ENCODE data around the gene ABRACL.
"Not testable (repeated sequence)": the region's sequence is repeated elsewhere in the genome, so short reads cannot be mapped to it uniquely, and the experiment has no call there.

ABRACL gene

DNA sequence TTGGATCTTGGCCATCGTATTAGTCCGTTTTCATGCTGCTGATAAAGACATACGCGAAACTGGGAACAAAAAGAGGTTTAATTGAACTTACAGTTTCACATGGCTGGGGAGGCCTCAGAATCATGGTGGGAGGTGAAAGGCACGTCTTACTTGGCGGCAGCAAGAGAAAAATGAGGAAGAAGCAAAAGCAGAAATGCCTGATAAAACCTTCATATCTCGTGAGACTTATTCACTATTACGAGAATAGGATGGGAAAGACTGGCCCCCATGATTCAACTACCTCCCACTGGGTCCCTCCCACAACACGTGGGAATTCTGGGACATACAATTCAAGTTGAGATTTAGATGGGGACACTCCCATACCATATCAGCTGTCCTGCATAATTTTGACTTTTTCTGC is 20.4 kb upstream of the ABRACL start:
- no peak overlapping the region for H3K9ac ChIP-seq
- H3K4me2 ChIP-seq = no peak overlapping the region
- H3K4me1 ChIP-seq = peaks cover 14% of the 10 kb centered on the region
- no peak overlapping the region for H3K4me3 ChIP-seq
- H3K27me3 ChIP-seq = no peaks in the 10 kb centered on the region
- TF ChIP-seq Cebpa-rat (IDR thresholded peaks at IDR 0.05) = no peak
- no peaks in the 10 kb centered on the region for H4K20me1 ChIP-seq
- no peaks in the 10 kb centered on the region for H3K9me3 ChIP-seq
- no peak overlapping the region for H3K27ac ChIP-seq
- no peaks in the 10 kb centered on the region for H3K36me3 ChIP-seq

DNA sequence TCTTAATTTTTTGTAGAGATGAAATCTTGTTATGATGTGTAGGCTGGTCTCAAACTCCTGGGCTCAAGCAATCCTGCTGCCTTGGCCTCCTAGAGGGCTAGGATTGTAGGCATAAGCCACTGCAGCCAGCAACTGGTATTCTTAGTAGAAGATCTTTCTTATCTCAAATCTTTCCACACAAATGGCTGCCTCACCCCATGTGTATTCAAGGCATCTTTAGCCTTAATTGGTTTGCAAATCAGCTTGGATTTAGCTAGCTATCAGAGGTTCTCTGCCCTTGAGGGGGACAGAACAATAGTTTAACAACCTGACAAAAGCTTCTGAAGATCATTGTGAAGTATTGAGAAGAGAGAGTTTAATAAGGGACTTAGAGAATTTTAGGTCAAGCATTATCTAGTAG is 17.9 kb upstream of the ABRACL start:
- TF ChIP-seq Cebpa-rat (IDR thresholded peaks at IDR 0.05) = no peak
- H3K4me1 ChIP-seq = peaks cover 14% of the 10 kb centered on the region
- no peak overlapping the region for H3K4me2 ChIP-seq
- H3K9me3 ChIP-seq = no peaks in the 10 kb centered on the region
- H3K27ac ChIP-seq = no peak overlapping the region
- no peaks in the 10 kb centered on the region for H3K36me3 ChIP-seq
- H4K20me1 ChIP-seq = no peaks in the 10 kb centered on the region
- H3K9ac ChIP-seq = no peak overlapping the region
- H3K27me3 ChIP-seq = no peaks in the 10 kb centered on the region
- no peak overlapping the region for H3K4me3 ChIP-seq

DNA sequence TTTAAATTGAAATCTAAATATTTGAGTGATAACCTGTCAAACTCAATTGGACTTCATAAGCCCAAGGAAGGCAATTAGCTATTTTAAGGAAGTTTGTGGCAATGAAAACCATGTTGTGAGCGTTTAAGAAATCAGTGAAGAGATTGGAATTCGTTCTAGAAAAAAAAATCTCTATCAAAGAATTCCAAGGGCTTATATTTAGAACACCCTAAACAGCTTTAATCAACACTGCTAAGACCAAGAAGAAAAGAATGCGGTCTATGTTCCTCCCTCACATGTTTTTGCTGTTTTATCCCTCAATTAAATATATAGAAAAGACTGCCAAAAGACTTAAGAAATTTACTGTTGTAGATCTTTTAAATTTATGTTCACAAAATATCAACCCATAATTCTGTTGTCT is 16.6 kb upstream of the ABRACL start:
- H3K36me3 ChIP-seq = no peaks in the 10 kb centered on the region
- TF ChIP-seq Cebpa-rat (IDR thresholded peaks at IDR 0.05) = no peak
- no peak overlapping the region for H3K9ac ChIP-seq
- no peak overlapping the region for H3K27ac ChIP-seq
- H3K4me3 ChIP-seq = no peak overlapping the region
- no peak overlapping the region for H3K4me2 ChIP-seq
- H4K20me1 ChIP-seq = no peaks in the 10 kb centered on the region
- H3K4me1 ChIP-seq = peaks cover 6% of the 10 kb centered on the region
- H3K27me3 ChIP-seq = no peaks in the 10 kb centered on the region
- no peaks in the 10 kb centered on the region for H3K9me3 ChIP-seq

DNA sequence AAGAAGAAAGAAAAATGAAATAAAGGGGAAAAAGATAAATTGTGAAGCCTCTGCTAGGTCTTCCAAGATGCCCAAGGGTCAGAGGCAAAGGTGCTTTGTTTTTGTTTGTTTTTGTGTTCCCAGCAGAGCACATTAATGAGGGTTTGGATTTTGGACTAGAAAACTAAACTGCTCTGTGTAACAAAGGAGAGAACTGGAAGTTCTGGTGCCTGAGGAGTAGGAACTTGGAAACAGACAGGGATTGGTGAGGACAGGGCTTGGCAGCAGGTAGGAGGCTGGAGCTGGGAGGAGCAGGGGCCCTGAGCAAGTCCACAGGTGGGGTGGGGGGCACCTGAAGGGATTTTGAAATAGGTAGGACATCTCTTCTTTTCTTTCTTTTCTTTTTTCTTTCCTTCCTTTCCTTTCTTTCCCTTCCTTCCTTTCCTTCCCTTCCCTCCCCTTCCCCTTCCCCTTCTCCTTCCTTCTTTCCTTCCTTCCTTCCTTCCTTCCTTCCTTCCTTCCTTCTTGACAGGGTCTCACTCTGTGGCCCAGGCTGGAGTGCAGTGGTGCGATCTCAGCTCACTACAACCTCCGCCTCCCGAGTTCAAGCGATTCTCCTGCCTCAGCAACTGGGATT is 15.3 kb upstream of the ABRACL start:
- H3K27ac ChIP-seq = no peak overlapping the region
- H3K4me3 ChIP-seq = no peak overlapping the region
- H3K27me3 ChIP-seq = no peaks in the 10 kb centered on the region
- no peaks in the 10 kb centered on the region for H3K4me1 ChIP-seq
- no peaks in the 10 kb centered on the region for H4K20me1 ChIP-seq
- H3K9me3 ChIP-seq = no peaks in the 10 kb centered on the region
- H3K36me3 ChIP-seq = no peaks in the 10 kb centered on the region
- H3K9ac ChIP-seq = no peak overlapping the region
- H3K4me2 ChIP-seq = no peak overlapping the region
- no peak for TF ChIP-seq Cebpa-rat (IDR thresholded peaks at IDR 0.05)

DNA sequence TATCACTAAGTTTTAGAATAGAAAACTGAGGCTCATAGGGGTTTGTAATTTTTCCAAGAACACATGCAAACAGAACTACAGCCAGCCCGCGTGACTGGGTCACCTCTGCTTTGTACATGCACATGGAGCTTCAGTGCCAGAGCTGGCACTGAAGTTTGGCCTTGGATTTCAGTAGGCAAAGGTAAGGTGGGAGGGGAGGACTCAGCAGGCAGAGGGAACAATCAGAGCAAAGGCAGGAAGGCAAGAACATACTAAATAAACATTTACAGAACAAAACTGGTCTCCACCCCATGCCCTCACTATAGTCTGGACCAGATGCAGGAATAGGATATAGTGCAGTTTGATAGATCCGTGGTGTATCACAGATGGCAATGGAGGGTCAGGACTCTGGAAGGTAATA is 13.6 kb upstream of the ABRACL start:
- no peaks in the 10 kb centered on the region for H3K27me3 ChIP-seq
- H3K9me3 ChIP-seq = no peaks in the 10 kb centered on the region
- H3K36me3 ChIP-seq = no peaks in the 10 kb centered on the region
- H3K4me1 ChIP-seq = no peaks in the 10 kb centered on the region
- H3K4me3 ChIP-seq = no peak overlapping the region
- no peaks in the 10 kb centered on the region for H4K20me1 ChIP-seq
- no peak for TF ChIP-seq Cebpa-rat (IDR thresholded peaks at IDR 0.05)
- H3K27ac ChIP-seq = no peak overlapping the region
- no peak overlapping the region for H3K4me2 ChIP-seq
- H3K9ac ChIP-seq = no peak overlapping the region

DNA sequence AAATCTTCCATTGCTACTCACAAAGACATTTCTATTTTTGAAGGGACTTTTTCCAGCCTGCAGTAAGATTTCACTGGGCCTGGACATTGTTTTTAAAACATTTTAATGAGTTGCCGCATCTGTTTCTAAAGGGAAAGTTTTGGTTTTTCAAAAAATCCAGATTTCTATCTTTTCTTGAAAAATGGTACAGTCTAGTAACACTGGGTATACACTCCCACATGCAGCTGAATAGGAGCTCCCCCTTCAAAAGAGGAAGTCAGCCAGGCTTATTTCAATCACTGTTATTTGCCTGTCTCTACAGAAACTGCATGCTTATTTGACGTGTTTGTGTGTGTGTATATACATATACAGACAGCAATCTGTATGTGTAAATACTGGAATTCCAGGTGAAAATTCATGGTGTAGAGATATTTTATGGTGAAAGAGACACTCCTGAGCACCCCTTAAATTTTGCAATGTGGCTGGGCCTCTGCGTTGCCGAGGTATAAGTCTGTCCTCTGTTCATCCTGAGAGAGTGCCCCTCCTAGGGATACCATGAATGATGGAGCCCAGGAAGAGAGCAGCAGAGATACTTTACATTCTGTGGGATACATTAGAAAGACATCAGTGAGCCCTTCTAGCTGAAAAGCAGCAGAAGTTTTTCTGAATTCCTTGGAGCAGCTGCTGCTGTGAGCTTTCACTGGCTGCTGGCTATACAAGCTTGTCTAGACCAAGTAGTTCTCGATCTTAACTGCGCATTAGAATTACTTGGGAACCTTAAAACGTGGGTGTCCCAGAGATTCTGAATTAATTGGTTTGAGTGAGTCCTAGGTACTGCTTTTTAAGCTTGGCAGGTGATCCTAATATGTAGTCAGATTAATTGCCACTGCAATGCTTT is 12.0 kb upstream of the ABRACL start:
- Histone ChIP-seq H3K9me3 (no peaks in the 10 kb centered on the region), H3K27me3 (no peaks in the 10 kb centered on the region), H3K27ac (no peak overlapping the region), H3K4me2 (no peak overlapping the region), H3K36me3 (no peaks in the 10 kb centered on the region), H4K20me1 (no peaks in the 10 kb centered on the region), H3K4me3 (no peak overlapping the region), H3K9ac (no peak overlapping the region), H3K4me1 (no peaks in the 10 kb centered on the region)
- TF ChIP-seq Cebpa-rat (IDR thresholded peaks at IDR 0.05) = no peak

DNA sequence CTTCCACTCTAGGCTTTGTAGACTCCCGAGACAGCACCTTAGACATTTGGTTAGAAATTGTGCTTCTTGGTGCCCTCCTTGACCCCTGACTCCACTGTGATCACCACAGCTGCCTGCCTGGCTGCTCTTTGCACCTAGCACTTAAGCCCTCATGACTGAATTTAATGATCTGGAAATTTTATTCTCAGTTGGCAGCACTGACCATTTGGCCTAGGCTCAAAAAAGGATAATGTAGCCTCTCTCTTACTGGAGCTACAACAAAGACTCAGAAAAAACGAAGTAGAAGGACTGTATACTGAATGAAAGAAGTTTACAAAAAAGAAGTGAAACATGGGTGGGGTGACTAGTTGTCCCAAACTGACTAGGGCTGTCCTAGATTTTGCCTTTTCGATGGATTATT is 11.3 kb upstream of the ABRACL start:
- no peaks in the 10 kb centered on the region for H4K20me1 ChIP-seq
- H3K4me1 ChIP-seq = no peaks in the 10 kb centered on the region
- H3K27ac ChIP-seq = no peak overlapping the region
- H3K4me3 ChIP-seq = no peak overlapping the region
- H3K27me3 ChIP-seq = no peaks in the 10 kb centered on the region
- no peaks in the 10 kb centered on the region for H3K9me3 ChIP-seq
- no peak overlapping the region for H3K4me2 ChIP-seq
- no peaks in the 10 kb centered on the region for H3K36me3 ChIP-seq
- no peak overlapping the region for H3K9ac ChIP-seq
- TF ChIP-seq Cebpa-rat (IDR thresholded peaks at IDR 0.05) = no peak

DNA sequence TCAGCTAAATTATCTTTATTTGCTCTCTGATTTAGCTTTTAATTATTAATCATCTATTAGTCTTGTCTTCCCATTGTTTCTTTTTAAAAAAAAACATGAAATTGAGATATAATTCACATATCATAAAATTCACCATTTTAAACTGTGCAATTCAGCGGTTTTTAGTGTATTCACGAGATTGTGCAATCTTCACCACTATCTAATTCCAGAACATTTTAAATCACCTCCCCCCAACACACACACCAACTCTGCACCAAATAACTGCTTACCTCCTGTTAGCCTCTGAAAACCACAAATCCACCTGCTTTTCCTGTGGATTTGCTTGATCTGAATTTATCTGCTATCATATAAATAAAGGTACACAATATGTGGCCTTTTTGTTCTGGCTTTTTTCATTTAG is 8.8 kb upstream of the ABRACL start:
- Histone ChIP-seq H3K9ac (no peak overlapping the region), H3K4me1 (no peaks in the 10 kb centered on the region), H3K9me3 (no peaks in the 10 kb centered on the region), H4K20me1 (no peaks in the 10 kb centered on the region), H3K4me3 (no peak overlapping the region), H3K36me3 (no peaks in the 10 kb centered on the region), H3K27ac (no peak overlapping the region), H3K27me3 (no peaks in the 10 kb centered on the region), H3K4me2 (no peak overlapping the region)
- TF ChIP-seq Cebpa-rat (IDR thresholded peaks at IDR 0.05) = no peak

DNA sequence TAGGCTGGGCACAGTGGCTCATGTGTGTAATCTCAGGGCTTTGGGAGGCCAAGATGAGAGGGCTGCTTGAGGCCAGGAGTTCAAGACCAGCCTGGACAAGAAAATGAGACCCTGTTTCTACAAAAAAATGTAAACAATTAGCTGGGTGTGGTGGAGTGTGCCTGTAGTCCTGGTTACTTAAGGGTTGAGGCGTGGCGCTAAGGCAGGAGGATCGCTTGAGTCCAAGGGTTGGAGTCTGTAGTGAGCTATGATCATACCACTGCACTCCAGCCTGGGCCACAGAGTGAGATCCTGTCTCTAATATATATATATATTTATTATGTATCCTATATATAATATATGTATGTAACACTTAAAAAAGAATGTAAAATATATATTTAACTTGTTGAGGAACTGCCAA is 7.9 kb upstream of the ABRACL start:
- Histone ChIP-seq H4K20me1 (no peaks in the 10 kb centered on the region), H3K36me3 (no peaks in the 10 kb centered on the region), H3K27me3 (no peaks in the 10 kb centered on the region), H3K4me1 (no peaks in the 10 kb centered on the region), H3K4me2 (no peak overlapping the region), H3K9ac (no peak overlapping the region), H3K4me3 (no peak overlapping the region), H3K27ac (no peak overlapping the region), H3K9me3 (no peaks in the 10 kb centered on the region)
- no peak for TF ChIP-seq Cebpa-rat (IDR thresholded peaks at IDR 0.05)

DNA sequence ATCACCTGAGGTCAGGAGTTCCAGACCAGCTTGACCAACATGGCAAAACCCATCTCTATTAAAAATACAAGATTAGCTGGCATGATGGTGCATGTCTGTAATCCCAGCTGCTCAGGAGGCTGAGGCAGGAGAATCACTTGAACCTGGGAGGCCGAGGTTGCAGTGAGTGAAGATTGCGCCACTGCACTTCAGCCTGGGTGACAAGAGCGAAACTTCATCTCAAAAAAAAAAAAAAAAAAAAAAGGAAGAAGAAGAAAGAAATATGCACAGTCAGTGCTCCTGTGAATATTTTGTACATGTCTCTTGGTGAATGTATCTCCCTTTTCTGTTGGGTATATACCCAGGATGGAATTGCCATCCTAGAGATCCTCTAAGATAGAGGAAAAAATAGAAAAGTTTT is 3.1 kb upstream of the ABRACL start:
- peaks cover 13% of the 10 kb centered on the region for H3K4me1 ChIP-seq
- not testable (repeated sequence) for H3K27me3 ChIP-seq, H4K20me1 ChIP-seq, H3K4me2 ChIP-seq, H3K4me3 ChIP-seq, H3K9ac ChIP-seq, H3K27ac ChIP-seq, H3K9me3 ChIP-seq, H3K36me3 ChIP-seq

Measured in BLaER1 (cell line).